MM.1S (cell line): ENCODE measurements around the gene TENT4A.

Experiments used
- DNase-seq: peaks from one replicate; pipeline ENCODE4 v3.0.0-alpha.2; 2015
- H2AFZ ChIP-seq: fragments of 300-600 bp; sonication (generic); 2 replicates; pipeline ENCODE4 v1.6.0; 2016; ENCODE audit warnings: antibody characterized with exemption, low read length
- H3F3A ChIP-seq: fragments of 300-600 bp; sonication (generic); 2 replicates; pipeline ENCODE4 v1.6.1; 2016; ENCODE audit warnings: mild to moderate bottlenecking, antibody characterized with exemption, low read length, moderate library complexity, mixed read lengths; ENCODE audit not compliant: insufficient read depth
- H3K27ac ChIP-seq: fragments of 300-600 bp; sonication (generic); 2 replicates; pipeline ENCODE4 v1.5.1; 2016; ENCODE audit warnings: mild to moderate bottlenecking, low read length
- H3K27me3 ChIP-seq: fragments of 300-600 bp; sonication (generic); replicated peaks from 2 replicates; pipeline ENCODE4 v1.6.0; 2016; ENCODE audit warnings: low read length; ENCODE audit not compliant: insufficient read depth
- H3K36me3 ChIP-seq: fragments of 300-600 bp; sonication (generic); replicated peaks from 2 replicates; pipeline ENCODE4 v1.6.1; 2016; ENCODE audit warnings: mild to moderate bottlenecking, low read length, mixed read lengths; ENCODE audit not compliant: insufficient read depth
- H3K4me1 ChIP-seq: fragments of 300-600 bp; sonication (generic); 2 replicates; pipeline ENCODE4 v1.6.1; 2016; ENCODE audit warnings: low read length, mixed read lengths
- H3K4me2 ChIP-seq: fragments of 300-600 bp; sonication (generic); 2 replicates; pipeline ENCODE4 v1.6.0; 2016; ENCODE audit warnings: low read depth, low read length
- H3K4me3 ChIP-seq: fragments of 300-600 bp; sonication (generic); 2 replicates; pipeline ENCODE4 v1.5.1; 2016; ENCODE audit warnings: low read length, mixed read lengths
- H3K79me2 ChIP-seq: fragments of 300-600 bp; sonication (generic); 2 replicates; pipeline ENCODE4 v1.6.1; 2016; ENCODE audit warnings: mixed run types, low read length, mixed read lengths
- H3K9ac ChIP-seq: fragments of 300-600 bp; sonication (generic); 2 replicates; pipeline ENCODE4 v1.6.1; 2016; ENCODE audit warnings: low read length, mixed read lengths
- H3K9me2 ChIP-seq: fragments of 300-600 bp; sonication (generic); replicated peaks from 2 replicates; pipeline ENCODE4 v1.6.1; 2016; ENCODE audit warnings: mild to moderate bottlenecking, low read length, mixed read lengths; ENCODE audit not compliant: insufficient read depth
- H3K9me3 ChIP-seq: fragments of 300-600 bp; sonication (generic); replicated peaks from 2 replicates; pipeline ENCODE4 v1.6.1; 2016; ENCODE audit warnings: mild to moderate bottlenecking, low read length, mixed read lengths; ENCODE audit not compliant: insufficient read depth
- H4K20me1 ChIP-seq: fragments of 300-600 bp; sonication (generic); 2 replicates; pipeline ENCODE4 v1.6.1; 2016; ENCODE audit warnings: mild to moderate bottlenecking, low read length, moderate library complexity, mixed read lengths; ENCODE audit not compliant: insufficient read depth
- CTCF ChIP-seq: fragments of 300-600 bp; sonication (generic); IDR thresholded peaks from 2 replicates; pipeline ENCODE4 v1.5.1; 2016; ENCODE audit warnings: antibody characterized with exemption, low read length, mixed read lengths
- EZH2 ChIP-seq: fragments of 300-600 bp; sonication (generic); optimal IDR thresholded peaks from 2 replicates; pipeline ENCODE3; 2017; ENCODE audit warnings: low read depth, mild to moderate bottlenecking, antibody characterized with exemption, low read length, mixed read lengths
- EZH2phosphoT487 ChIP-seq: fragments of 300-600 bp; sonication (generic); IDR thresholded peaks from 2 replicates; pipeline ENCODE4 v1.6.1; 2018; ENCODE audit warnings: antibody characterized with exemption, low read length

The TENT4A gene

GRCh38 chr5:6783787-6784186, 70.6 kb downstream of the TENT4A start:
- no peak for DNase-seq
- H3K27me3 ChIP-seq, result no peaks in the 10 kb centered on the region

GRCh38 chr5:6784481-6784880, 71.2 kb downstream of the TENT4A start:
- Histone ChIP-seq H3K79me2 (no peaks in the 10 kb centered on the region), H3F3A (no peaks in the 10 kb centered on the region), H3K4me1 (no peaks in the 10 kb centered on the region), H2AFZ (no peak overlapping the region), H3K27me3 (no peaks in the 10 kb centered on the region), H4K20me1 (no peaks in the 10 kb centered on the region), H3K4me3 (no peak overlapping the region), H3K36me3 (no peaks in the 10 kb centered on the region), H3K9ac (no peak overlapping the region), H3K9me3 (no peaks in the 10 kb centered on the region), H3K4me2 (no peak overlapping the region), H3K9me2 (no peaks in the 10 kb centered on the region), H3K27ac (no peak overlapping the region)
- DNase-seq, result no peak
- no peak for TF ChIP-seq EZH2phosphoT487
- no peak for TF ChIP-seq CTCF
- TF ChIP-seq EZH2, result no peak

More at GRCh38 chr5:6783787-6784186, 70.6 kb downstream of the TENT4A start:
- Histone ChIP-seq H3K4me3 (no peak overlapping the region), H3K9me3 (no peaks in the 10 kb centered on the region), H3F3A (no peaks in the 10 kb centered on the region), H4K20me1 (no peaks in the 10 kb centered on the region), H3K27ac (no peak overlapping the region), H2AFZ (no peak overlapping the region), H3K36me3 (no peaks in the 10 kb centered on the region), H3K4me1 (no peaks in the 10 kb centered on the region), H3K79me2 (no peaks in the 10 kb centered on the region), H3K4me2 (no peak overlapping the region), H3K9me2 (no peaks in the 10 kb centered on the region), H3K9ac (no peak overlapping the region)
- TF ChIP-seq EZH2 (no peak), CTCF (no peak)

GRCh38 chr5:6785161-6785860, 72.1 kb downstream of the TENT4A start:
- no peak for TF ChIP-seq CTCF
- no peak for TF ChIP-seq EZH2
- TF ChIP-seq EZH2phosphoT487, result no peak
- H3K27me3 ChIP-seq, result no peaks in the 10 kb centered on the region
- H2AFZ ChIP-seq, result no peak overlapping the region
- DNase-seq, result no peak
- H3K36me3 ChIP-seq, result no peaks in the 10 kb centered on the region
- no peaks in the 10 kb centered on the region for H3K79me2 ChIP-seq
- no peaks in the 10 kb centered on the region for H3K4me1 ChIP-seq
- no peak overlapping the region for H3K27ac ChIP-seq
- no peaks in the 10 kb centered on the region for H3F3A ChIP-seq
- H3K9me3 ChIP-seq, result no peaks in the 10 kb centered on the region
- H3K4me2 ChIP-seq, result no peak overlapping the region
- H3K9me2 ChIP-seq, result no peaks in the 10 kb centered on the region
- no peak overlapping the region for H3K9ac ChIP-seq
- no peak overlapping the region for H3K4me3 ChIP-seq
- H4K20me1 ChIP-seq, result no peaks in the 10 kb centered on the region
